Muscle of leg (tissue), 11 donors: ENCODE data around the gene CD79A. TPM values are rescaled to one million over a fixed set of nuclear protein-coding genes. Genes with fewer than 3 reads are reported as not detected.

ENCODE experiments used
- DNase-seq: peaks from one replicate; pipeline ENCODE4 v3.0.0; 2013
- H3K27ac ChIP-seq: one replicate; pipeline ENCODE4 v1.5.1; 2013; ENCODE audit warnings: mild to moderate bottlenecking, low read length, control low read depth
- H3K27me3 ChIP-seq: one replicate; pipeline ENCODE4 v1.6.1; 2013; ENCODE audit warnings: low read length; ENCODE audit not compliant: control insufficient read depth, insufficient read depth
- H3K36me3 ChIP-seq: one replicate; pipeline ENCODE4 v1.6.1; 2013; ENCODE audit warnings: low read length; ENCODE audit not compliant: control insufficient read depth, insufficient read depth
- H3K4me1 ChIP-seq: one replicate; pipeline ENCODE4 v1.6.1; 2013; ENCODE audit warnings: low read length; ENCODE audit not compliant: control insufficient read depth, insufficient read depth
- H3K4me3 ChIP-seq: one replicate; pipeline ENCODE4 v1.5.1; 2013; ENCODE audit warnings: low read length, control low read depth
- H3K9me3 ChIP-seq: replicated peaks from 2 replicates; pipeline ENCODE4 v1.6.1; 2013; ENCODE audit warnings: low read depth, low read length; ENCODE audit not compliant: control insufficient read depth
- WGBS: methylation state at CpG from one replicate; pipeline ENCODE4 v1.1.5; 2013; ENCODE audit warnings: missing lambda C conversion rate; ENCODE audit not compliant: insufficient coverage; 5-methylcytosine and 5-hydroxymethylcytosine counted together
- polyA plus RNA-seq, 8 donors: library from polyadenylated mRNA; unstranded; fragments of 120-200 nt; gene quantifications; one replicate each; pipeline versions ENCODE4 v1.2.1 to v1.2.3, GENCODE V29; 2013; ENCODE audit warnings: inconsistent platforms in 1 of 8, low replicate concordance in 1 of 8; ENCODE audit not compliant: insufficient read length in 8 of 8, insufficient read depth in 1 of 8
- total RNA-seq: library from RNA; stranded (reverse); fragments of 120-200 nt; gene quantifications from one replicate; pipeline ENCODE4 v1.2.4, GENCODE V29; 2013

CD79A gene
- total and polyA plus RNA-seq, 9 donors = 0.49 to 1.8 (median 0.88) TPM

GRCh38 chr19:41926763-41927496, 49.9 kb downstream of the CD79A start:
- H3K4me3 ChIP-seq = no peak overlapping the region
- H3K36me3 ChIP-seq = no peaks in the 10 kb centered on the region
- H3K27ac ChIP-seq = no peak overlapping the region
- H3K9me3 ChIP-seq = no peaks in the 10 kb centered on the region
- 23% methylated on average over 14 of the region's 16 CpGs for WGBS
- peaks cover 94% of the 10 kb centered on the region for H3K27me3 ChIP-seq
- DNase-seq = no peak
- H3K4me1 ChIP-seq = peaks cover 6% of the 10 kb centered on the region

DNA sequence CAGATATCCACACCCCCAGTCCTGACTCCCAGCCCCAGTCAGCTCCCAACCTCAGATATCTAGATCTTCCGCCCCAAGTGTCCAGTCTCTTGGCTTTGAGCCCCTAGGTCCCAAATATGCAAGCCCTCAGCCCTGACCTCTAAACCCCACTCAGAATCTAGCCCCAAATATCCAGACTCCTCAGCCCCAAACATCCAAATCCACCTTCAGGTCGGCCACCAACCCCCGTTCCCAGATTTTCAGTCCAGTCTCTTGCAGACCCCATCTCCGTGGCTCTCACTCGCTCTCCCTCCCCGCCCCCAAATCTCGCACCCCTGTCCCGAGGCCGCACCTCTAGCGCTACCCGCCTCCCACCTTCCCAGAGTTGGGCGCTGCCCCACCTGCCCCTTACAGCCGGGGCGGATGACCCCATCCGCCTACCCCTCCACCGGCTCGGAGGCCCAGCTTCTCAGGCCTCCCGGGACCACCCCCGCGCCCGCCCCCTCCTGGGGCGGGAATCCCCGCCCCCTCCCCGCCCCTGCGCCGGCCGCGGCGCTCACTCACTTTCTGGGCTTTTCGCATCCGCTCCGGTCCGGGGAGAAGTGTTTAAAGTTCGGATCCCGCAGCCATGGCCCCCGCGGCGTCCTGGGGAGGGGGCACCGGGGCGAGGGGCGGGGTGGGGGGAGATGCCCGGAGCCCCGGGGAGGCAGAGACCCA, 50.6 kb downstream of the CD79A start:
- peak overlapping the region; percentile 32 for H3K4me3 ChIP-seq
- H3K4me1 ChIP-seq = peaks cover 8% of the 10 kb centered on the region

DNA sequence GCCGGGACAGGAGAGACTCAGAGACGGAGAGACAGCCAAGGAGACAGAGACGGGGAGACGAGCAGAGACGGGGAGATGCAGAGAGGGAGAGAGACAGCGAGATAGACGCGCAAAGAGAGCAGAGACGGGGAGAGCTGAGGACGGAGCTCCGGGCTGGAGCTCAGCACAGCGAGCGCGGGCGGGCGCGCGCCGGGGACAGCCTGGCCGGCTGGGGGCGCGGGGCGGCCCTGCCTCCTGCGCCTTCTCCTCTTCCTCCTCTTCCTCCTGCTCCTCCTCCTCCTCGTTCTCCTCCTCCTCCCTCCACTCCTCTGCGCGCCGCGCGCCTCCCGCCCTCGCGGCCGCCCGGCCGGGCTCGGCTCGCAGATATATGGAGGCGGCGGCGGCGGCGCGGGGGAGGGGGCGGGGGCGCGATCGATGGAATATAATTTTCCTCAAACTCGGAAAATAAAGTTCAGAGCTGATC, 51.2 kb downstream of the CD79A start, which contains the start of gene ERFL:
ERFL (minus strand) TSS at position 229 of the 463 bp plus-strand sequence. CDS start 15,530 bp downstream, outside the sequence.
- peaks cover 10% of the 10 kb centered on the region for H3K4me1 ChIP-seq
- H3K36me3 ChIP-seq = no peaks in the 10 kb centered on the region
- peaks cover 93% of the 10 kb centered on the region for H3K27me3 ChIP-seq
- H3K27ac ChIP-seq = no peak within 1 kb of the TSS
- H3K9me3 ChIP-seq = no peaks in the 10 kb centered on the region
- peak; percentile 32 for DNase-seq
- WGBS = under 1% methylated on average over 41 of the region's 49 CpGs
- peak within 1 kb of the TSS; percentile 32 for H3K4me3 ChIP-seq

More for the DNA sequence above, 50.6 kb downstream of the CD79A start:
- Histone ChIP-seq H3K27ac (no peak overlapping the region), H3K27me3 (peaks cover 94% of the 10 kb centered on the region), H3K9me3 (no peaks in the 10 kb centered on the region), H3K36me3 (no peaks in the 10 kb centered on the region)
- DNase-seq = no peak
- WGBS = 4% methylated on average over 19 of the region's 43 CpGs

DNA sequence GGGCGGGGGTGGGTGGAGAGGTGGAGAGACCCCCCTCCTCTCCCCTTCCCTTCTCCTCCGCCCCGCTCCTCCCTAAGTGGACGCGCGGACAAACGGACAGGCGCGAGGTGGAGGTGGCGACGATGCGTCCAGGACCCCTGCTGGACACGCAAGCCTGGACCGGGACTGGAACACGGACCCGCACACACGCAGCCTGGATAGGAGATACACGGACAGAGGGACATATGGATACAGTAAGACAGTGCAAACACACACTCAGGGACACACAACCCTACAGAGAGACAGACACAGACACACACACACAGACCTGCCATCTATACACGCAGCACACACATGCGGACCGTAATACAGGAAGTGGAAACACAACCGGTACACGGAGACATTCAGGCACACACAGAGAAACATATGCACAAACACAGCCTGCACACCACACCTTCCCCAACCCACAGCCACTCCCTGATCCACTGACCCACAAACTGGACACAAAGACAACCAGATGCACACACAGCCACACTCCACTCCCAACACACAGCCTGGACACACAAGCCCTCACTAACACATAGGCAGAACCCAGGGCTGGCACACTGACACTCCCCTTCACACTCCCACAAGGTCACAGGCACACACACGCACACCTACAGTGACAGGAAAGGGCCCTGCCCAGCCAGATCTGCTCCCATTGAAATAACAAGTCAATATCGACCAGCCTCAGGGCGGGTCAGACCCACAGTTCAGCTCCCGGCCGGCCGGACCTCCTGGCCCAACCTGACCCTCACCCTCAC, 51.9 kb downstream of the CD79A start:
- H3K27ac ChIP-seq = no peak overlapping the region
- H3K36me3 ChIP-seq = no peaks in the 10 kb centered on the region
- WGBS = 3% methylated on average over 10 of the region's 29 CpGs

GRCh38 chr19:41929536-41930071, 52.5 kb downstream of the CD79A start:
- Histone ChIP-seq H3K27ac (no peak overlapping the region), H3K36me3 (no peaks in the 10 kb centered on the region), H3K9me3 (no peaks in the 10 kb centered on the region), H3K4me1 (peaks cover 10% of the 10 kb centered on the region), H3K27me3 (peaks cover 96% of the 10 kb centered on the region), H3K4me3 (no peak overlapping the region)
- no peak for DNase-seq
- 6% methylated on average over 5 of the region's 14 CpGs for WGBS

More for the DNA sequence above, 51.9 kb downstream of the CD79A start:
- H3K9me3 ChIP-seq = no peaks in the 10 kb centered on the region
- H3K27me3 ChIP-seq = peaks cover 96% of the 10 kb centered on the region
- H3K4me1 ChIP-seq = peaks cover 10% of the 10 kb centered on the region
- no peak for DNase-seq
- no peak overlapping the region for H3K4me3 ChIP-seq

DNA sequence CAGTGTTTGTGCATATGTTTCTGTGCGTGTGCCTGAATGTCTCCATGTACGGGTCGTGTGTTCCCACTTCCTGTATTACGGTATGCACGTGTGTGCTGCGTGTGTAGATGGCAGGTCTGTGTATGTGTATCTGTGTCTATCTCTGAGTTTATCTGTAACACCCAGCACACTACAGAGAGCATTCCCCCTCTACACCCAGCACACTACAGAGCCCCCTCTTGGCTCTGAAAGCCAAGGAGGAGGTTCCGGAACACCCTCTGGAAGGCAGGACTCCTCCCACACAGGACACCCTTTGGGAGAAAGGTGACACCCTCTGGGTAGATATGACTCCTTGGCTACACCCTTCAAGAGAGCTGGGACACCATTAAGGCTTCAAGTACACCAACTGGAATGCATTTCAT, 53.2 kb downstream of the CD79A start:
- Histone ChIP-seq H3K4me3 (no peak overlapping the region), H3K9me3 (no peaks in the 10 kb centered on the region), H3K36me3 (no peaks in the 10 kb centered on the region), H3K27me3 (peaks cover 96% of the 10 kb centered on the region), H3K27ac (no peak overlapping the region), H3K4me1 (peaks cover 10% of the 10 kb centered on the region)
- WGBS = no CpG with 5 or more reads among the region's 7 CpGs
- no peak for DNase-seq

Other genes starting within 250 kb of the CD79A start
- not detected for gene CEACAM7, start 189.0 kb upstream of the CD79A start, total RNA-seq
- under 1 TPM in 1 of 8 donors, not detected in 7; 0.12 TPM for gene CEACAM7, start 189.0 kb upstream of the CD79A start, polyA plus RNA-seq
- gene CEACAM5, start 168.7 kb upstream of the CD79A start, total RNA-seq = not detected
- gene CEACAM5, start 168.7 kb upstream of the CD79A start, polyA plus RNA-seq = 1 to 10 TPM in 1 of 8 donors, under 1 TPM in 3, not detected in 4; 0.05 to 2.0 (median 0.44) TPM
- 0.04 TPM for gene CEACAM6, start 121.7 kb upstream of the CD79A start, total RNA-seq
- gene CEACAM6, start 121.7 kb upstream of the CD79A start, polyA plus RNA-seq = under 1 TPM; 0.20 to 0.70 (median 0.39) TPM
- 0.09 TPM for gene CEACAM3, start 80.7 kb upstream of the CD79A start, total RNA-seq
- gene CEACAM3, start 80.7 kb upstream of the CD79A start, polyA plus RNA-seq = under 1 TPM in 4 of 8 donors, not detected in 4; 0.12 to 0.34 (median 0.24) TPM
- not detected for gene LYPD4, start 32.6 kb upstream of the CD79A start, total RNA-seq
- gene LYPD4, start 32.6 kb upstream of the CD79A start, polyA plus RNA-seq = not detected
- gene DMRTC2, start 32.2 kb upstream of the CD79A start, total RNA-seq = not detected
- not detected for gene DMRTC2, start 32.2 kb upstream of the CD79A start, polyA plus RNA-seq
- gene RPS19, start 17.0 kb upstream of the CD79A start, total RNA-seq = 4,411 TPM
- gene RPS19, start 17.0 kb upstream of the CD79A start, polyA plus RNA-seq = 1,000 to 10,000 TPM; 2,442 to 2,898 (median 2,547) TPM
- gene ARHGEF1, start 5.9 kb downstream of the CD79A start, total RNA-seq = 17.2 TPM
- gene ARHGEF1, start 5.9 kb downstream of the CD79A start, polyA plus RNA-seq = 10 to 100 TPM; 35.0 to 54.5 (median 48.0) TPM
- 0.04 TPM for gene ERFL, start 51.2 kb downstream of the CD79A start, total RNA-seq
- gene ERFL, start 51.2 kb downstream of the CD79A start, polyA plus RNA-seq = under 1 TPM; 0.07 to 0.31 (median 0.12) TPM
- 110 TPM for gene RABAC1, start 82.0 kb downstream of the CD79A start, total RNA-seq
- gene RABAC1, start 82.0 kb downstream of the CD79A start, polyA plus RNA-seq = 100 to 1,000 TPM in 2 of 8 donors, 10 to 100 TPM in 6; 59.0 to 105 (median 82.7) TPM
- 0.18 TPM for gene ATP1A3, start 117.0 kb downstream of the CD79A start, total RNA-seq
- gene ATP1A3, start 117.0 kb downstream of the CD79A start, polyA plus RNA-seq = 1 to 10 TPM in 1 of 8 donors, under 1 TPM in 7; 0.49 to 1.2 (median 0.66) TPM
- gene GRIK5, start 192.9 kb downstream of the CD79A start, total RNA-seq = 1.3 TPM
- gene GRIK5, start 192.9 kb downstream of the CD79A start, polyA plus RNA-seq = 1 to 10 TPM; 1.5 to 5.8 (median 3.4) TPM
- 6.4 TPM for gene ZNF574, start 198.9 kb downstream of the CD79A start, total RNA-seq
- 10 to 100 TPM in 7 of 8 donors, 1 to 10 TPM in 1; 9.3 to 13.4 (median 12.1) TPM for gene ZNF574, start 198.9 kb downstream of the CD79A start, polyA plus RNA-seq